ENCODE measurements around the gene ALX3. TPM values are rescaled to one million over a fixed set of nuclear protein-coding genes. Genes with fewer than 3 reads are reported as not detected.

ALX3 gene
- total RNA-seq, 1 donor from 2014 or later, result not detected

DNA sequence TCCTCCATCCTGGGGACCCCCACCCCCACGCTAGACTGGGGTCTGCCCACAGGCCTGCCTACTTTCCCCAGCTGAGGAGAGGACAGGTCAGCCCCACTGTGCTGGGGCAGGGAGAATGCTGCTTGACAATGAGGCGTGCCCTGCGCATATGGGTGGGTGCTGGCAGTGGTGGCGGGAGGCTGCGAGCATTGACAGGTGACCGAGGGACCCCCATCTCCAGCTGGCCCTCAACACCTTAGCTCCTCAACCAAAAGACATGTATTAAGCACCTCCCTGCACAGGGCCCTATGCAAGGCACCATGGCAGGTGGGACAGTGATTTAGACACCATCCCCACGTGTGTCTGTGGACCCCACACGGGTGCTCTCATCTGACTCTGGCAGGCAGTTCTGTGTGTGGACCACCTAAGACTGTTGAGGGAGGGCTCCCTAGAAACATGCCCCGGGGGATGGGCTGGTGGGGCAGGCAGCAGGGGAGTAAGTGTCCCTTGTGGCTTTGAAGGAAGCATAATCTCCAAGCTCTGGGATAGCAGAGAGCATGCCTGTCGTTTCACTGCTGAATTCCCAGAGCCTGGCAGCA is 18.4 kb upstream of the ALX3 start:
- Histone ChIP-seq H3K27me3 (ENCODE audit: control insufficient read depth, insufficient read depth, low read length) (peaks cover 36% of the 10 kb centered on the region), H3K4me3 (ENCODE audit: low read depth, low read length) (no peak overlapping the region), H3K36me3 (ENCODE audit: control insufficient read depth, insufficient read depth, low read length) (no peaks in the 10 kb centered on the region)
- DNase-seq (ENCODE audit: low read depth), result no peak
- no peak for TF ChIP-seq CTCF (IDR thresholded peaks at IDR 0.05; ENCODE audit: insufficient read depth, low read length, severe bottlenecking)
- no peak for FAIRE-seq

- FAIRE-seq, result no peak
- Histone ChIP-seq H3K27me3 (ENCODE audit: control insufficient read depth, insufficient read depth, low read length) (peaks cover 40% of the 10 kb centered on the region), H3K4me3 (ENCODE audit: low read depth, low read length) (no peak overlapping the region), H3K36me3 (ENCODE audit: control insufficient read depth, insufficient read depth, low read length) (no peaks in the 10 kb centered on the region)
- peak; percentile 43 for DNase-seq (ENCODE audit: low read depth)
- TF ChIP-seq CTCF (IDR thresholded peaks at IDR 0.05; ENCODE audit: insufficient read depth, low read length, severe bottlenecking), result peak; percentile 70
Measured at GRCh38 chr1:110087812-110088738, 17.6 kb upstream of the ALX3 start.

DNA sequence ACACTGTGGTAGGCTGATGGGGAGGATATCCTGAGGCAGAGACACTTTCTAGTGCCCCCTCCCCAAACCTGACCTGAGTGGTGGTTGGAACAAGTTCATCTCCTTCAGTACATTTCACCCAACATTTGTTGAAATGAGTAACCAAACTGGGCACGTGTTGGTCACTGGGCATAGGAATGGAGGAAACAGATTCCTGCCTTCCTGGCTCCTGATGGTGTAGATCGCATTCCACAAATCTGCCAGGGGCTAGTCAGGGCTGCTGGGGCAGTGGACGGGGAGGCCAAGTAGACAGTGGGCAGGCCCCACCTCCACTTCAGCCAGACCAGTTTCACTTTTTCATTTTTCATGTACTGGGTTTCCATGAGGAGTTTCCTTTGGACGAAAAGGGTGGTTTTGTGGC is 16.5 kb upstream of the ALX3 start:
- Histone ChIP-seq H3K27me3 (ENCODE audit: control insufficient read depth, insufficient read depth, low read length) (peaks cover 46% of the 10 kb centered on the region), H3K36me3 (ENCODE audit: control insufficient read depth, insufficient read depth, low read length) (no peaks in the 10 kb centered on the region), H3K4me3 (ENCODE audit: low read depth, low read length) (no peak overlapping the region)
- FAIRE-seq (no peak), DNase-seq (ENCODE audit: low read depth) (no peak)
- TF ChIP-seq CTCF (IDR thresholded peaks at IDR 0.05; ENCODE audit: insufficient read depth, low read length, severe bottlenecking), result no peak

DNA sequence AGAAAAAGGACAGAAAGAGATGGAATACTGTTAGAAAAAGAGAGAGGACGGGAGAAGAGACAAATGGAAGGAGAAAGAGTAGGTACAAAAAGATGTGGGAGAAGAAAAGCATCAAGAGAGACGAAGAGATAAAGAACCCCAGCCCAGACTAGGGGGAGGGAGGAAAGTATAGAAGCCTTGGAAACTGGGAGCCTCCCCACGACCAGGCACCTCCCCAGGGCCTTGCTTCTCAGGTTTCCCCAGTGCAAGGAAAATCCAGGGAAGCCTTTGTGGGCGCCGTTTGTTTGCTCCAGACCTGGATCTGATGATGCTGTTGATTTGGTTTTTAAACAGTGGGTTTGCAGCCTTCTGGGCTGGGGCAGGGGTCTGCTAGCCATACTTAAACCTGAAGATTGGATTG is 15.2 kb upstream of the ALX3 start:
- Histone ChIP-seq H3K27me3 (ENCODE audit: control insufficient read depth, insufficient read depth, low read length) (peaks cover 45% of the 10 kb centered on the region), H3K36me3 (ENCODE audit: control insufficient read depth, insufficient read depth, low read length) (no peaks in the 10 kb centered on the region), H3K4me3 (ENCODE audit: low read depth, low read length) (no peak overlapping the region)
- FAIRE-seq (no peak), DNase-seq (ENCODE audit: low read depth) (no peak)
- TF ChIP-seq CTCF (IDR thresholded peaks at IDR 0.05; ENCODE audit: insufficient read depth, low read length, severe bottlenecking), result no peak

DNA sequence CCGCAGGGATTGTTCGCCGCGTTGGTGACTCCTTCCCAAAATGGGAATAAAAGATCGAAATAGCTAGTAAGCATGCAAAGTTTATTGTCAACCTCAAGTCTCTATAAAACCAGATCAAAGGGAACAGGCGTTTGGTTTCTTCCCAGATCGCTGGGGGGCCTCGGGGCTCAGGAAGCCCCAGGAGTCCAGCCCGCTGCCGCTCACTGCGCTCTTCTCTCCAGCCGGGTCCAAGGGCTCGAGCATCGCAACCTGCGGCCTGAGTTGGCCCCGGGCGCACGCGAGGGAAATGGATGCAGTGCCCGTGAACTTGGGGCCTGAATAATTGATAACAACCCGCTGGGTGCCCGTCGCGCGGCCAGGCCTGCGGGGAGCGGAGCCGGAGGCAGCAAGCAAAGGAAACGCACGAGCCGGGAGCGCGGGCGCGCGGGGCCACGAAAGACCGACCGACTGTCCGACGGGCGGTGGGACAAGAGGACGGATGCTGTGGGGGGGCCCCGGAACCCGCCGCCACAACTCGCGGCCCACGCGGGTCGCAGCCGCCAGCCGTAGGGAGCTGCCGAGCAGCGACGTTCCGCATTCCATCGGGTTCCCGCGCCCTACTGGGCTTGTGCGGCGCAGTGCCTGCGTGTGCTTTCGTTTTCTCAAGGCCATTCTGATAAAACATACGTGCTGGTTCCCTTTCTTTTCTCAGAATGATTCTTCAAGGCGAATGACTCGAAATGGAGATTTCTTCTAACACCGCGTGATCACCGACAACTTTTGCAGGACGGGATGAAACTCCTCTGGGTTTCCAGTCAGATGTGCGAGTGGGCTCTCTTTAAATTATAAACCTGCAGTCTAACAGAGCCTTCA is 14.0 kb upstream of the ALX3 start:
- DNase-seq (ENCODE audit: low read depth), result no peak
- no peaks in the 10 kb centered on the region for H3K36me3 ChIP-seq (ENCODE audit: control insufficient read depth, insufficient read depth, low read length)

More for the DNA sequence above, 14.0 kb upstream of the ALX3 start:
- Histone ChIP-seq H3K4me3 (ENCODE audit: low read depth, low read length) (peak overlapping the region; percentile 36), H3K27me3 (ENCODE audit: control insufficient read depth, insufficient read depth, low read length) (peaks cover 47% of the 10 kb centered on the region)
- no peak for TF ChIP-seq CTCF (IDR thresholded peaks at IDR 0.05; ENCODE audit: insufficient read depth, low read length, severe bottlenecking)
- FAIRE-seq, result no peak
